ENCODE data around the gene FLOT1. TPM values are rescaled to one million over a fixed set of nuclear protein-coding genes. Genes with fewer than 3 reads are reported as not detected.

FLOT1 gene
- total and polyA plus RNA-seq, 4 donors, result 153 to 222 (median 192) TPM

DNA sequence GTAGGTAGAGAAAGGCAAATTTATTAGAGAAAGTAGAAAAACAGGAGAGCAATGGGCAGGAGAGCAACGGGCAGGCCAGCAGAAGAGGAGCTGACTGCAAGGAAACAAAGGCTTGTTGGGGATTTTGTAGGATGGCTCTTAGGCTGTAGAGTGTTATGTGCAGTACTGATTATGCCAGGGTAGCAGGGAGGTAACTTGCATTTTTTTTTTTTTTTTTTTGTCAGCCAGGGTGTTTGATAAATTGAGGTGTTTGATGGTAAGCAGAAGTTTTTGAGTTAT lies 38.1 kb upstream of the FLOT1 start:
- Histone ChIP-seq H3K27me3 (ENCODE audit: control insufficient read depth in 1 of 2, insufficient read depth in 2 of 2, low read length in 1 of 2) (no peaks in the 10 kb centered on the region), H3K4me3 (ENCODE audit: low read length in 2 of 2) (no peak overlapping the region), H3K4me1 (ENCODE audit: control insufficient read depth in 1 of 2, insufficient read depth in 2 of 2, low read length in 2 of 2) (no peaks in the 10 kb centered on the region), H3K27ac (ENCODE audit: low read depth in 1 of 2, low read length in 2 of 2) (no peak overlapping the region), H3K9me3 (ENCODE audit: control insufficient read depth, low read length) (no peaks in the 10 kb centered on the region), H3K36me3 (ENCODE audit: control insufficient read depth in 1 of 2, insufficient read depth in 2 of 2, low read length in 1 of 2) (no peaks in the 10 kb centered on the region)
- no peak for ATAC-seq (ENCODE audit: low FRiP score)
- DNase-seq, result no peak
- WGBS, 2 donors, result 94 to 100% methylated on average over 1 of the region's 1 CpG
- intact Hi-C loops (cut with DNase I), result loop anchor here (2.0 to 5.0 kb wide), 2 partner anchors 28 to 38 kb away; partner anchors contain the start of genes FLOT1 (in 2 of the 2) and IER3 (in 2 of the 2)

DNA sequence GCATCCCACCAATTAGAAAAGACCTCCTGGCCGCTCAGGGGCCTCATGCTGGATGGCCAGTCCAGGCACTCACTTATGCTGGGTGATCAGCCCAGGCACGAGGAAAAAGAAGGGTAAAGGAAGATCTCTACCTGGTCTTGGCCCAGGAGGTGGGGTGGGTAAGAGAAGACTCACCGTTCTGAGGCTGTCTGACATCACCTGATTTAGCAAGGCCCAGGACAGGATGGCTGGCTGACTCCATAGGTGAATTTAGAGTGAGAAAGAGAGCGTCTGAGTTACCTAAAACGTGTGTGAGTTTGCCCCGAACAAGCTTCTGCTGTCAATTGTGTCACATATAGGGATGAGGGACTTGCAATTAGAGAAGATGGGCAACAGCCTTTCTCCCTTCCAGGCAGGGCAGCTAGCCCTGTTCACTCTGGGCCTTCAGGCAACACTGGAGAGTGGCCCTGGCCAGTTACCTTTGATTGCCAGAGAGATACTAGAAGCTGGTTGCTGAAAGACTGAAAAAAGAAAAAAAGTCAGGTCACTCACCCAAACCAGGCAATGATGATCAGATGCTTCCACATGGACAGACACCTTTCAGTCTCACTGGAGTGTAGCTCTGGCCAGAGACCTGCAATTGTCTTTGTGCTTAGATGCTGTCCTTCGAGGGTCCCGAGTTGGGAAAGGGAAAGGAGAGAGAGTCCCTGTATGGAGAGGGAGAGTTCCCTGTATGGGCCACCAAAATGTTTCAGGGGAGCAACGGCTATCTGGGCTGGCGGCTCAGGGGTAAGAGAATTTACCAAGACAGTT lies 37.6 kb upstream of the FLOT1 start:
- Histone ChIP-seq H3K4me1 (ENCODE audit: control insufficient read depth in 1 of 2, insufficient read depth in 2 of 2, low read length in 2 of 2) (no peaks in the 10 kb centered on the region), H3K27ac (ENCODE audit: low read depth in 1 of 2, low read length in 2 of 2) (peak overlapping the region in 1 of 2 donors; percentile 48), H3K4me3 (ENCODE audit: low read length in 2 of 2) (no peak overlapping the region), H3K27me3 (ENCODE audit: control insufficient read depth in 1 of 2, insufficient read depth in 2 of 2, low read length in 1 of 2) (no peaks in the 10 kb centered on the region), H3K36me3 (ENCODE audit: control insufficient read depth in 1 of 2, insufficient read depth in 2 of 2, low read length in 1 of 2) (no peaks in the 10 kb centered on the region), H3K9me3 (ENCODE audit: control insufficient read depth, low read length) (no peaks in the 10 kb centered on the region)
- intact Hi-C loops (cut with DNase I), result loop anchor here (2.0 to 5.0 kb wide), 2 partner anchors 27 to 38 kb away; partner anchors contain the start of genes FLOT1 (in 2 of the 2) and IER3 (in 2 of the 2)
- DNase-seq, result no peak
- 89 to 93% methylated on average over 10 of the region's 10 CpGs for WGBS, 2 donors
- ATAC-seq (ENCODE audit: low FRiP score), result no peak

DNA sequence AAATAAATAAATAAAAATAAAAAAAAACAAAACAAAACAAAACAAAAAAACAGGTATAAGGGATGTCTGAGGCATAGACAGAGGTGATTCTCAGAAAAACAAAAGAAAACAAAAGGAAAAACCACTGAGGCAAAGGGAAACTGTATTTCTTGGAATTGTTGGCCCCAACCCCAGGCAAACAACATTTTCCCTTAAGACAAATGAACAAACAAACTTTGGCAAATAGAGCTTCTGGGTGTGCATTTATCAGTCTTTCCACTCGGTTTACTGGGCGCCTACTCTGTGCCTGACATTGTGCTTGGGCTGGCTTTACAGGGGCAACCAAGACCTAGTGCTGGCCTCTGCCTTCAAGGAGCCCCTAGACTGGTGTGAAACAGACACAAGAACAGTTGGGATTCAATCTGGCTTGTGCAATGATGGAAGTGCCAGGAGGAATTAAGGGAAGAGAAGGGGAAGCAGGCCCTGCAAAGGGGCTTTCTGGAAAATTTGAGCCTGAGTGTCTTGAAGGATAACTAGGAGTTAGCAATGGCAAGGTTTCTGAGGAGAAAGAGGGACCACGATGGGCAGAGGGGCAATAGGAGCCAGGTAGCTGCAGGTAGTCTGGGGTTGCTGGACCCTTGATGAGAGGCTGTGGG lies 35.6 kb upstream of the FLOT1 start:
- H3K27me3 ChIP-seq (ENCODE audit: control insufficient read depth in 1 of 2, insufficient read depth in 2 of 2, low read length in 1 of 2), result no peaks in the 10 kb centered on the region
- no peak for DNase-seq
- H3K27ac ChIP-seq (ENCODE audit: low read depth in 1 of 2, low read length in 2 of 2), result peak overlapping the region in 1 of 2 donors; percentile 8
- no peaks in the 10 kb centered on the region for H3K4me1 ChIP-seq (ENCODE audit: control insufficient read depth in 1 of 2, insufficient read depth in 2 of 2, low read length in 2 of 2)
- 77 to 80% methylated on average over 3 of the region's 3 CpGs for WGBS, 2 donors
- no peaks in the 10 kb centered on the region for H3K9me3 ChIP-seq (ENCODE audit: control insufficient read depth, low read length)
- intact Hi-C loops (cut with DNase I), result no loop called here
- H3K4me3 ChIP-seq (ENCODE audit: low read length in 2 of 2), result no peak overlapping the region
- no peak for ATAC-seq (ENCODE audit: low FRiP score)
- no peaks in the 10 kb centered on the region for H3K36me3 ChIP-seq (ENCODE audit: control insufficient read depth in 1 of 2, insufficient read depth in 2 of 2, low read length in 1 of 2)

DNA sequence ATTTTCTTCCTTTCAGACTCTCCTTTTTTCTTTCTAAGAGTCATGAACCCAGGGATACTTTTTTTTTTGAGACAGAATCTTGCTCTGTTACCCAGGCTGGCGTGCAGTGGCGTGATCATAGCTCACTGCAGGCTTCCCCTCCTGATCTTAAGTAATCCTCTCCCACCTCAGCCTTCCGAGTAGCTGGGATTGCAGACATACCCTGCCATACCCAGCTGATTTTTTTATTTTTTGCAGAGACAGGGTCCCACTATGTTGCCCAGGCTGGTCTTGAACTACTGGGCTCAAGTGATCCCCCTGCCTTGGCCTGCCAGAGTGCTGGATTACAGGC lies 34.6 kb upstream of the FLOT1 start:
- H3K9me3 ChIP-seq (ENCODE audit: control insufficient read depth, low read length), result no peaks in the 10 kb centered on the region
- no peaks in the 10 kb centered on the region for H3K27me3 ChIP-seq (ENCODE audit: control insufficient read depth in 1 of 2, insufficient read depth in 2 of 2, low read length in 1 of 2)
- DNase-seq (no peak), ATAC-seq (ENCODE audit: low FRiP score) (no peak)
- H3K27ac ChIP-seq (ENCODE audit: low read depth in 1 of 2, low read length in 2 of 2), result no peak overlapping the region
- intact Hi-C loops (cut with DNase I), result no loop called here
- H3K36me3 ChIP-seq (ENCODE audit: control insufficient read depth in 1 of 2, insufficient read depth in 2 of 2, low read length in 1 of 2), result no peaks in the 10 kb centered on the region
- no peak overlapping the region for H3K4me3 ChIP-seq (ENCODE audit: low read length in 2 of 2)
- 98% methylated on average over 3 of the region's 3 CpGs for WGBS, 2 donors
- no peaks in the 10 kb centered on the region for H3K4me1 ChIP-seq (ENCODE audit: control insufficient read depth in 1 of 2, insufficient read depth in 2 of 2, low read length in 2 of 2)

DNA sequence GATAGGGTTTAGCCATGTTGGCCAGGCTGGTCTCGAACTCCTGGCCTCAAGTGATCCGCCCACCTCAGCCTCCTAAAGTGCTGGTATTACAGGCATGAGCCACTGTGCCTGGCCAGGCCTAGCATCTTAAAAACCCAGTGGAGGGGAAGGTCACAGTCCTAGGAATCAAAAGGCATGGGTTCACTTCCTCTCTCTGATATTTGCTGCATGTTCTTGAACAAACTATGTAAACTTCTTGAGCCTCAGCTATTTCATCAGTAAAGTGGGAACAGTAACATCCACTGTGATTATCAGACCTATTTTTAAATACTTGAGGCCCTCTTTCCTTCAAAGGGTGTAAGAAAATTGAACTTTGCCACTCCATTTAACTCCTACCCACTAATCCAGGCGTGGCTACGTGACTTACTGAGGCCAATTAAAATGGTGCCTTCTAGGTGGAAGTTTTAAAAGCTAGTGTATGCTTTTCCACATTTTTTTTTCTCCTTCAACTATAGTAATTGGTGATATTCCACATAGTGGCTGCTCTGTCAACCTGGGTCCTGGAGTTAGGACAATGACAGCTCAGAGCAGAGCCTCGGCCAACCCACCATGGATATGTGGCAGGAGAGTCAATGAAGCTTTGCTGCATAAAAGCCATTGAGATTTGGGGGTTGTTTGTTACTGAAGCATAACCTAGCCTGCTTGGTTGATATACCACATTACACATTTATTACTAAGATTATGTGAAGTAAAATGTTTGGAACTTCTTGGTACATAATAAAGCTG lies 34.1 kb upstream of the FLOT1 start:
- WGBS, 2 donors, result 89 to 99% methylated on average over 5 of the region's 5 CpGs
- intact Hi-C loops (cut with DNase I), result no loop called here
- DNase-seq, result no peak
- Histone ChIP-seq H3K27ac (ENCODE audit: low read depth in 1 of 2, low read length in 2 of 2) (no peak overlapping the region), H3K4me3 (ENCODE audit: low read length in 2 of 2) (no peak overlapping the region), H3K36me3 (ENCODE audit: control insufficient read depth in 1 of 2, insufficient read depth in 2 of 2, low read length in 1 of 2) (no peaks in the 10 kb centered on the region), H3K4me1 (ENCODE audit: control insufficient read depth in 1 of 2, insufficient read depth in 2 of 2, low read length in 2 of 2) (no peaks in the 10 kb centered on the region), H3K9me3 (ENCODE audit: control insufficient read depth, low read length) (no peaks in the 10 kb centered on the region), H3K27me3 (ENCODE audit: control insufficient read depth in 1 of 2, insufficient read depth in 2 of 2, low read length in 1 of 2) (no peaks in the 10 kb centered on the region)
- ATAC-seq (ENCODE audit: low FRiP score), result no peak

DNA sequence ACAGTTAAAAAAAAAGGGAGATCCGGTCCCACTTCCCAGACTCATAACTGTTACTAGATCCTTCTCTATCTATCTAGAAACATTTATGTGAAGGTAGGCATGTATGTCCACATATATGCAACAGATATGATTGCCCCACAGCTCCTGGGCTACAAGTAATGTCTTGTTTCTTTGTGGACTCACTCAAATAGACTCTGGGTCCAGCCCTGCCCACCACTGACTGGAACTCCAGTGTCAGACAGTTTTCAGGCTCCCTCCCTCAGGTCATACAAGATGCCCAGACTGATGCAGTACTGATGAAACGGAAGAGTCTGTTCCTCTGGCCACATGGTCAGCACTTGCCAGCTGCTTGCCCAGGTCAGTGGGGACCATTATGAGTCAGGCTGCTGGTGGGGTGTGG lies 32.6 kb upstream of the FLOT1 start:
- ATAC-seq (ENCODE audit: low FRiP score) (no peak), DNase-seq (no peak)
- intact Hi-C loops (cut with DNase I), result no loop called here
- H3K36me3 ChIP-seq (ENCODE audit: control insufficient read depth in 1 of 2, insufficient read depth in 2 of 2, low read length in 1 of 2), result no peaks in the 10 kb centered on the region
- H3K4me1 ChIP-seq (ENCODE audit: control insufficient read depth in 1 of 2, insufficient read depth in 2 of 2, low read length in 2 of 2), result no peaks in the 10 kb centered on the region
- no peaks in the 10 kb centered on the region for H3K27me3 ChIP-seq (ENCODE audit: control insufficient read depth in 1 of 2, insufficient read depth in 2 of 2, low read length in 1 of 2)
- WGBS, 2 donors, result 84 to 87% methylated on average over 2 of the region's 2 CpGs
- no peak overlapping the region for H3K27ac ChIP-seq (ENCODE audit: low read depth in 1 of 2, low read length in 2 of 2)
- no peak overlapping the region for H3K4me3 ChIP-seq (ENCODE audit: low read length in 2 of 2)
- no peaks in the 10 kb centered on the region for H3K9me3 ChIP-seq (ENCODE audit: control insufficient read depth, low read length)

- H3K9me3 ChIP-seq (ENCODE audit: control insufficient read depth, low read length), result no peaks in the 10 kb centered on the region
- H3K4me3 ChIP-seq (ENCODE audit: low read length in 2 of 2), result no peak overlapping the region
- no peak for DNase-seq
- no peaks in the 10 kb centered on the region for H3K27me3 ChIP-seq (ENCODE audit: control insufficient read depth in 1 of 2, insufficient read depth in 2 of 2, low read length in 1 of 2)
- peaks cover 0 to 1% of the 10 kb centered on the region in 2 donors for H3K4me1 ChIP-seq (ENCODE audit: control insufficient read depth in 1 of 2, insufficient read depth in 2 of 2, low read length in 2 of 2)
- 46 to 47% methylated on average over 8 of the region's 8 CpGs for WGBS, 2 donors
- H3K36me3 ChIP-seq (ENCODE audit: control insufficient read depth in 1 of 2, insufficient read depth in 2 of 2, low read length in 1 of 2), result no peaks in the 10 kb centered on the region
- ATAC-seq (ENCODE audit: low FRiP score), result no peak
- peak overlapping the region in 1 of 2 donors; percentile 81 for H3K27ac ChIP-seq (ENCODE audit: low read depth in 1 of 2, low read length in 2 of 2)
- intact Hi-C loops (cut with DNase I), result no loop called here
These were observed 32.2 kb upstream of the FLOT1 start for GRCh38 chr6:30774701-30775100.

DNA sequence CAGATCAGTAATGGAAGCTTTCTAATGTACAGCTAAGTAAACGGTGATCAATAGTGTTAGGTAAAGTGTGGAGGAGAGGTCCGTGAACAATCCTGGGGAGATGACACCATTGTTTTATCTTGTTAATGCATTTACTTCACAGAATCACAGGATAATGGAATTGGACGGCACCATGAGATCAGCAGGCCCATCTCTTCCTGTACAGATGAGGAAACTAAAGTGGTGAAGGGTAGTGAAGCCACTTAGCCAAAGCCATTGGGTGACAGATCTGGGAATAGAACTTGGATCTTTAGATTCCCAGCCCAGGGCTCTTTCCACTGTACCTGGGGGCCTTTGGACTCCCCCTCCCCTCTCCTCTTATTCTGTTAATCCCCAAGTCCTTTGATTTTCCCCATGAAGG lies 28.1 kb upstream of the FLOT1 start:
- no peaks in the 10 kb centered on the region for H3K27me3 ChIP-seq (ENCODE audit: control insufficient read depth in 1 of 2, insufficient read depth in 2 of 2, low read length in 1 of 2)
- intact Hi-C loops (cut with DNase I), result no loop called here
- no peaks in the 10 kb centered on the region for H3K36me3 ChIP-seq (ENCODE audit: control insufficient read depth in 1 of 2, insufficient read depth in 2 of 2, low read length in 1 of 2)
- peaks cover 0 to 4% of the 10 kb centered on the region in 2 donors for H3K4me1 ChIP-seq (ENCODE audit: control insufficient read depth in 1 of 2, insufficient read depth in 2 of 2, low read length in 2 of 2)
- H3K9me3 ChIP-seq (ENCODE audit: control insufficient read depth, low read length), result no peaks in the 10 kb centered on the region
- H3K27ac ChIP-seq (ENCODE audit: low read depth in 1 of 2, low read length in 2 of 2), result no peak overlapping the region
- ATAC-seq (ENCODE audit: low FRiP score), result no peak
- no peak for DNase-seq
- no peak overlapping the region for H3K4me3 ChIP-seq (ENCODE audit: low read length in 2 of 2)
- 95 to 98% methylated on average over 3 of the region's 3 CpGs for WGBS, 2 donors
